ENCODE measurements around the gene TNNT3.
"Not testable (repeated sequence)": the region's sequence is repeated elsewhere in the genome, so short reads cannot be mapped to it uniquely, and the experiment has no call there.

Gene TNNT3

GRCh38 chr11:1919391-1920127 lies at the start of gene TNNT3:
Gene TNNT3 (plus strand): TSS chr11:1919703. CDS start chr11:1922875, 3,172 bp downstream.
- H3K4me3 ChIP-seq (ENCODE audit: low read depth, low read length) = no peak within 1 kb of the TSS
- in situ Hi-C loops (cut with HindIII; ENCODE audit: low sequenced_read_pairs) = no loop called here
- no peak for TF ChIP-seq CTCF (IDR thresholded peaks at IDR 0.05; ENCODE audit: low read depth, low read length)
- no peak for DNase-seq (ENCODE audit: low read depth, low spot score)

GRCh38 chr11:1870326-1870696 lies 49.2 kb upstream of the TNNT3 start:
- DNase-seq (ENCODE audit: low read depth, low spot score) = no peak
- H3K4me3 ChIP-seq (ENCODE audit: low read depth, low read length) = no peak overlapping the region
- in situ Hi-C loops (cut with HindIII; ENCODE audit: low sequenced_read_pairs) = no loop called here
- TF ChIP-seq CTCF (IDR thresholded peaks at IDR 0.05; ENCODE audit: low read depth, low read length) = no peak

- TF ChIP-seq CTCF (IDR thresholded peaks at IDR 0.05; ENCODE audit: low read depth, low read length) = no peak
- no peak for DNase-seq (ENCODE audit: low read depth, low spot score)
- in situ Hi-C loops (cut with HindIII; ENCODE audit: low sequenced_read_pairs) = no loop called here
- H3K4me3 ChIP-seq (ENCODE audit: low read depth, low read length) = no peak overlapping the region
Measured at GRCh38 chr11:1870721-1871466, 48.6 kb upstream of the TNNT3 start.

- DNase-seq (ENCODE audit: low read depth, low spot score) = no peak
- in situ Hi-C loops (cut with HindIII; ENCODE audit: low sequenced_read_pairs) = no loop called here
- no peak for TF ChIP-seq CTCF (IDR thresholded peaks at IDR 0.05; ENCODE audit: low read depth, low read length)
- no peak overlapping the region for H3K4me3 ChIP-seq (ENCODE audit: low read depth, low read length)
Measured at GRCh38 chr11:1871531-1871930, 48.0 kb upstream of the TNNT3 start.

- no peak for TF ChIP-seq CTCF (IDR thresholded peaks at IDR 0.05; ENCODE audit: low read depth, low read length)
- in situ Hi-C loops (cut with HindIII; ENCODE audit: low sequenced_read_pairs) = no loop called here
- DNase-seq (ENCODE audit: low read depth, low spot score) = no peak
- no peak overlapping the region for H3K4me3 ChIP-seq (ENCODE audit: low read depth, low read length)
Measured at GRCh38 chr11:1872267-1872985, 47.1 kb upstream of the TNNT3 start.

- no peak for TF ChIP-seq CTCF (IDR thresholded peaks at IDR 0.05; ENCODE audit: low read depth, low read length)
- in situ Hi-C loops (cut with HindIII; ENCODE audit: low sequenced_read_pairs) = no loop called here
- H3K4me3 ChIP-seq (ENCODE audit: low read depth, low read length) = no peak overlapping the region
- DNase-seq (ENCODE audit: low read depth, low spot score) = peak; percentile 57
Measured at GRCh38 chr11:1873048-1873812, 46.3 kb upstream of the TNNT3 start.

- H3K4me3 ChIP-seq (ENCODE audit: low read depth, low read length); DNase-seq (ENCODE audit: low read depth, low spot score); in situ Hi-C loops (cut with HindIII; ENCODE audit: low sequenced_read_pairs): not testable (repeated sequence)
Measured at GRCh38 chr11:1873813-1874150, 45.7 kb upstream of the TNNT3 start.

GRCh38 chr11:1874441-1875092 lies 44.9 kb upstream of the TNNT3 start:
- H3K4me3 ChIP-seq (ENCODE audit: low read depth, low read length); DNase-seq (ENCODE audit: low read depth, low spot score); in situ Hi-C loops (cut with HindIII; ENCODE audit: low sequenced_read_pairs): not testable (repeated sequence)
